Measurements from ENCODE around the gene DDX49. TPM values are rescaled to one million over a fixed set of nuclear protein-coding genes. Genes with fewer than 3 reads are reported as not detected.
"Not testable (repeated sequence)": the region's sequence is repeated elsewhere in the genome, so short reads cannot be mapped to it uniquely, and the experiment has no call there.

DDX49 gene
- polyA plus RNA-seq, 12 donors: 29.4 to 45.6 (median 34.8) TPM; not detected in 1

DNA sequence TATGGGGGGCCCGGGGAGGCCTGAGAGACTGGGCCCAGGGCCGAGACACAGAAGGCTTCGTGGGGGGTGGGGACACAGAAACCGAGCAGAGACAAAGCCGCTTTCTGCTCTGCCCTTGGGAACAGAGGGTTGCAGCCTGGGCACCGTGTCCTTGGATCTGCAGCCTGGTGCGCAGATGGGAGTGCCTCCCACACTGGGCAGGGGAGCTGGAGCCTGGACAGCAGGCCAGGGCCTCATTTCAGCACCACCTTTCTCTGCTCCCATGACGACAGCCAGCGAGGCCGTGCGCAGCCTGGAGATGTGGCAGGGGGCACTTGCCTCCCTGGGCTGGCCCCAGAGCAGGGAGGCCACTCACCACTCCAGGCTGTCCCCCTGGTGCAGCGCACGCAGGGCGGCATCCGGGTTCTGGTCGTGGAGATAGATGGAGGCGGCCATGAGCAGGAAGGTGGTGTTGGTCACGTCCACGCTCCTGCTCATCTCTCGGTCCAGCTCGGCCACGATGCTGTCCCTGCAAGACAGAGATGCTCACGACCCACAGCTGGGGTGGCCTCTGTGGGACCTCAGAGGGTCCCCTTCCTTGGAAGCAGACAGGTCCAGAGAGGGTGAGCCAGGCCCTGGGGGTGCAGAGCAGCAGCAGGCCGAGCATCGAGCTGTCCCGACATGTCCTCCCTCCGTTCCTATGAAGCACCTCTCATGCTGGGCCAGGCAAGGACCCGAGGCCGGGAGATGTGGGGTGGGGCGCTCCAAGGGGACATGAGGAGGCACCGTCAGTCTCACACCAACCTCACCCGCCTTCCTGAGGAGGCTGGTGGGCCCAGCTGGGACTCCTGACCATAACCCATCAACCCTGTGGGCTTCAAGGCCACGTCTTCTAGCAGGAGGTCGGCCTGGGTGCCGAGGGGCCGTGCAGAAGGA is 12.7 kb upstream of the DDX49 start:
- no peak for DNase-seq

DNA sequence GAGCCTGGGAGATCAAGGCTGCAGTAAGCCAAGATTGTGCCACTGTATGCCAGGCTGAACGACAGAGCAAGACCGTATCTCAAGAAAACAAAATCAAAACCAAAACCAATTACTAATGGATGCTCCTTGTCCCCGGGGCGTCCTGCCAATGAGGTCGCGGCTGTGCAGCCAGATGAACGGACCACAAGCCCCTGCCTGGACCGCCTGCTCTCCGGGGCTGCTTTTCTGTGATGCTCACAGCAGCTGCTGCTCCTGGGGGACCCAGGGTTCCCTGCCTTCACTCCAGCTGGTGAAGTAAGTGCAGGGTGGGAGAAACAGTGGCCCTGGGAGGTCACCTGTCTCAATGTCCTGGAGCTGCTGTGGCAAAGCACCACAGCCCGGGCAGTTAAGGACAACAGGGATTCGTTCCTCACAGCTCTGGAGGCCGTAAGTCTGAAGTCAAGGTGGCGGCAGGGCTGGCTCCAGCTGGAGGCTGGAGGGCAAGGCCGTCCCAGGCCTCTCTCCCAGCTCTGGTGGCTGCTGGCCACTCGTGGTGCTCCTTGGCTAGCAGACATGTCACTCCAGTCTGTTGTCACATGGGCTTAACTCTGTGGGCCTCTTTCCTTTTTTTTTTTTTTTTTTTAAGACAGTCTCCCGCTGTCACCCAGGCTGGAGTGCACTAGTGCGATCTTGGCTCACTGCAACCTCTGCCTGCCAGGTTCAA is 10.4 kb upstream of the DDX49 start:
- DNase-seq: no peak

DNA sequence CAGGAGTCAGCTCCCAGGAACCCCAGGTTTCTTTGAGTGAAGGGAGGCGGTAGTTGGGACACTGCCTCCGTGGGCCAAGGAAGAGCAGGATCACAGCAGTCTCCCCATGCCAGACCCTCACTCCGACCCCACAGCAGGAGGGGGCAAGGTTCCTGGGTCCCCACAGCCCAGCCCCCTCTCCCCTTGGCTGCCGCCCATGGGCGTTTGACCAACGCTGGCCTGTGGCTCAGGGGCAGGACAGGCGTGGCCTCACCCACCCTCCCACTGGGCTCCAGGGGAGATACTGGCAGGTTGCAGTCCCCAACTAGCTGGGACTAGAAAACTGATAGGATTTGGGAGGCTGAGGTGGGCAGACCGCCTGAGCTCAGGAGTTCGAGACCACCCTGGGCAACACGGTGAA is 9.5 kb upstream of the DDX49 start:
- DNase-seq: no peak

DNA sequence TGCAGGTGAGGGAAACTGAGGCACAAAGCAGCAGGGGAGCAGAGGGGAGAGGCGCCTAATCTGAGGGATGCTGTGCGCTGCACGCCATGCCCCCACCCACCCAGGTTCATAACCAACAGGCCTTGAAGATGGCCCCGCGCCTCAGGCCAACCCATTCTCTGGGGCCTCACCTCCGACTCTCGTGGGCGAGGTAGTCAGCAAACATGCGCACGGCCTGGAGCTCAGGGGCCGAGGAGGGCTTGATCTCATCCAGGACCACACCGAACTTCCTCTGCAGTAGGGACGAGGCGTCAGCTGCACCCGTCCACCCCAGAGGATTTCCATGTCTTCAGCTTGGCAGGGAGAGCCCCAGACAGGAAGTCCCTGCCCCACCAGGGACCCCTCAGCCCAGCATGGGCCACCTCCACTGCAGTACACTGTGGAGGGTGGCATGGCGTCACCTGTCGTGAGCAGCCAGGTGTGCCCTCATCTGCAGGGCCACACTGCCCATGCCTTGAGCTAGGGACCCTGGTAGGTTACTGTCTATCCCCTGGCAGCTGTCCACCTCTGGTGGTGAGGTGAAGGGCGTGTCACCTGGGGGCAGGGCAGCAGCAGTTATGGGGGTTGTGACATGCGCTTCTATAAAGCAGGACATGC is 8.6 kb upstream of the DDX49 start:
- DNase-seq: no peak

DNA sequence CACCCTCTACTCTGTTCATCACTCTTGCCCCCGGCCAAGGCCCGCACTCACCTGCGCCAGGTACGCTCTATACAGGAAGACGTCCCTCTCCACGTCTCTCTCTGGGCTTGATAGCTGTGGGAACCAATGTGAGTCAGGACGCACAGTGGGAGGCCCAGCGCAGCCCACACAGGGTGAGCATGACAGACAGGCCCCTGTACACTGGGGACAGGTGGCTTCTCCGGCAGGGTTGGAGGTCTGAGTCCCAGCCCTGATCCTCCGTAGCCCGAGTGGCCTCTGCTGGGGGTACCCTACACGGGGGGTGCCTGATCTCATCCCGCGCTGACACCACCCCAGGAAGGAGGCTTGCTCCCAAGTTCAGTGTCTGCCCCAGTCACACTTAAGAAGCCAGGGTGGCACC is 6.6 kb upstream of the DDX49 start:
- DNase-seq: no peak

DNA sequence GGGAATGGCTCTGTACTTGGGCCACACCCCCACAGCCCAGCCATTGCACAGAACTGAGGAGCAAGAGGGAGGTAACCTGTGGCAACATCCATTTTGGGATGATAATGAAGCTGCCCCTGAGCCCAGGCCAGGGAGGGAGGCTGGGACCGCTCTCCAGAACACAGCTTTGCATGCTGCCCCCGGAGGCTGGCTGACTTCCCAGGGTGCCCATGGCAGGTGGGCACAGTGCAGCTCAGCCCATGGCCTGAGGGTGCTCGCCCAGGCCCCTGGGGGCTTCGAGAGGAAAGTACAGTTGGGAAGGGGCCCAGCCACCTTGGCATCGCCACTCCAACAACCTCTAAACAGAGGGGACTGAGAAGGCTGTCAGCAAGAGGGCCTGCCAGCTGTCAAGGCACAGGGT is 6.0 kb upstream of the DDX49 start:
- DNase-seq: no peak

DNA sequence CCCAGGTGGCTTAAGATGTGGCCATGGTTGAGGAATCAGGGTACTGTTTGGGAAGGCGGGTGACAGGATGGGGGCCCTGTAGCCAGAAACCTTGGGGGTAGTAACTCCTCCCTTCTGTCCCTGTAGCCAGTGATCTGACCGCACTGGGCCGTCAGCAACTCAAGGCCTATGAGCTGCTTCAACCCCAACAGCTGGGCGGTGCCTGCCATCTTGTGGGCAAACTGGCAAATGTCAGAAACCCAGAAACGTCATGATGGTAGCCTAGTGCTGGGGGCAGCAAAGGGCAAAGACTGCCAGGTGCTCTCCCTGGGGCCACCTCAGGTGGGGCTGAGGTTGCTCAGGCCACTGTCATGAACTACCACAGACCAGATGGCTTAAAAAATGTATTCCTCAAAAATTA is 3.9 kb upstream of the DDX49 start:
- no peak for DNase-seq

DNA sequence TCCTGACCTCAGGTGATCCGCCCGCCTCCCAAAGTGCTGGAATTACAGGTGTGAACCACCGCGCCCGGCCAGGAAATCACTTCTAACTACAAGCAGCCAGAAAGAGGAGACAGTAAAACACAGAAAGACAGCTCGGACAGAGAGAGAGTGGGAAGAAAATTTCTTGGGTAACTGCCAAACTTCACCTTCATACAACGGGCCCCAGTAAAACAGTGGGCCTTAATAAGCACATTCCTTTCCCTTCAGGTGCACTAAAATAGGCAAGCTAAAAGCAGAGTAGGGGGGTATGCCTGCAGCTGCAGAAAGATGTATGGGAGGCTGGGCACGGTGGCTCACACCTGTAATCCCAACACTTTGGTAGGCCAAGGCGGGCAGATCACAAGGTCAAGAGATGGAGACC is 1.9 kb upstream of the DDX49 start:
- not testable (repeated sequence) for DNase-seq

DNA sequence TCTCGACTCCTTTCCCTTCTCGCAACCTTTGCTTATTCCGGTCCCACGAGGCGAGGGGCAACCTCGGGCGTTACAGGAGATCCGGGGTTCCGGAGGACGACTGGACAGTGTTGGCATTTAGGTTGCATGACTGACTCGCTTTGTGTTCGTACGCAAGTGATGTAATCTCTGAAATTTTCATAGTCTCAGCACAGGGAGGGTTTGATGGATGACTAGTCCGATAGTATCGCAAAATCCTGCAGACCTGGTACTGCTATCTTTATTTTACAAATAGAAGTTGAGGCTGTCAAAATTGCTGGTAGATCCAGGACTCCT is 342 bp downstream of the DDX49 start:
- no peak for DNase-seq

DNA sequence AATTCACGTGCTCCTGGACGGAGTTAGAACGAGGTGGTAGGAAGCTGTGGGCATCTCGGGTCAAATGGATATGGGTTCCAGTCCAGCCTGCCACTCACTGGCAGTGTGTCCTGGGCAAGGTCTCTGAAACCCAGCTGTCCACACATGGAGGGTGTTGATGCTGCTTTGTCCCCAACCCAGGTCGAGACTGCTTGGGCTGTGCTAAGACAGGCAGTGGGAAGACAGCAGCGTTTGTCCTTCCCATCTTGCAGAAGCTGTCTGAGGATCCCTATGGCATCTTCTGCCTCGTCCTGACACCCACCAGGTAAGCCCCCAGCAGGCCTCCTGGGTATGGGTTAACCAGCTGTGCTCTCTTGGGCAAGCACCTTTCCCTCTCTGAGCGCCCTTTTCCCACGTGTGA is 885 bp downstream of the DDX49 start:
- DNase-seq: no peak

DNA sequence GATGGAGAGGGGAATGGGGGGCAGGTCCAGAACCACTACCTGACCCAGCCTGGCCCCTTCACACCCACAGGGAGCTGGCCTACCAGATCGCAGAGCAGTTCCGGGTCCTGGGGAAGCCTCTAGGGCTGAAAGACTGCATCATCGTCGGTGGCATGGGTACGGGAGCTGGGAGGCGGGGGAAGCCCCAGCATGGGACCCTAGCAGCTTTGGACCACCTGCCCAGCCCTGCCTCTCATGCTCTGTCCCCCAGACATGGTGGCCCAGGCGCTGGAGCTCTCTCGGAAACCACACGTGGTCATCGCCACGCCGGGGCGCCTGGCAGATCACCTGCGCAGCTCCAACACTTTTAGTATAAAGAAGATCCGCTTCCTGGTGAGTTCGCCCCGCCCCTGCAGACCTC is 2.1 kb downstream of the DDX49 start:
- DNase-seq: no peak

DNA sequence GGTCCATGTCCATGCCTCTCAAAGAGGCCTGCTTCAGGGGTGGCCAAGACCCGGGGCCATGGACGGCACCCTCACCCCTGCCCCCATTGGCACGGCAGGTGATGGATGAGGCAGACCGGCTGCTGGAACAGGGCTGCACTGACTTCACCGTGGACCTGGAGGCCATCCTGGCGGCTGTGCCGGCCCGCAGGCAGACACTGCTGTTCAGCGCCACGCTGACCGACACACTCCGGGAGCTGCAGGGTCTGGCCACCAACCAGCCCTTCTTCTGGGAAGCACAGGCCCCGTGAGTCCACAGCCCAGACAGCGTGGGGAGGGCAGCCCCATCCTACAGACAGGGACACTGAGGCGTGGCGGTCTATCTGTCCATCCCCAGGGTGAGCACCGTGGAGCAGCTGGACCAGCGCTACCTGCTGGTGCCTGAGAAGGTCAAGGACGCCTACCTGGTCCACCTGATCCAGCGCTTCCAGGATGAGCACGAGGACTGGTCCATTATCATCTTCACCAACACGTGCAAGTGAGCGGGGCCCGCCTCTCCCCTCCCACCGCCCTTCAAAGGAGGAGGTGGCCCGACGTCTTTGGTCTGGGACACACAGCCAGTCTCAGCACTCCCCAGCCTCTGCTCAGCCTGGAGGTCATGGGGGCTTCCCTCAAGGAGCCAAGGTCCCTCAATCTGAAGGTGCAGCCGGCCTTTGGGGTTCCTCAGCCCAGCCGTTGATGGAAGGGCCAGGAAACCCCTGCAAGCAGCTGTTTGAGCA is 2.9 kb downstream of the DDX49 start:
- DNase-seq: no peak

DNA sequence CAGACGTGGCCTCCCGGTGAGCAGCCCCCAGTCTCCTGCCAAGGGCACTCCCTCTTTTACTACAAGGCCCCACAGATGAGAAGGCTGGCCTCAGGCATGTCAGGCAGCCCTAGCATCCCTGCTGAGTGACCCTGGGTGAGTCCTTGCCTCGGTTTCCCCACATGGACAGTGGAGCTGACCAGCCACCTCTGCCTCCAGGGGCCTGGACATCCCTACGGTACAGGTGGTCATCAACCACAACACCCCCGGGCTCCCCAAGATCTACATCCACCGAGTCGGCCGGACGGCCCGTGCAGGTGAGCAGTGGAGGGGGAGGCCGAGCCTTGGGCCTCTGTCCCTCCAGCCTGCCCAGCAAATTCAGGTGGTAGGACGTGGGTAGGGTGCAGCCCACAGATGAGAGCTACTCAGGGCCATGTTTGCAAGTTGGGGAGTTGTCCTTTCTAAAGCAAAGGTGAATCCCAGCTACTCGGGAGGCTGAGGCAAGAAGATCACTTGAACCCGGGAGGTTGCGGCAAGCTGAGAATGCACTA is 5.2 kb downstream of the DDX49 start:
- no peak for DNase-seq

DNA sequence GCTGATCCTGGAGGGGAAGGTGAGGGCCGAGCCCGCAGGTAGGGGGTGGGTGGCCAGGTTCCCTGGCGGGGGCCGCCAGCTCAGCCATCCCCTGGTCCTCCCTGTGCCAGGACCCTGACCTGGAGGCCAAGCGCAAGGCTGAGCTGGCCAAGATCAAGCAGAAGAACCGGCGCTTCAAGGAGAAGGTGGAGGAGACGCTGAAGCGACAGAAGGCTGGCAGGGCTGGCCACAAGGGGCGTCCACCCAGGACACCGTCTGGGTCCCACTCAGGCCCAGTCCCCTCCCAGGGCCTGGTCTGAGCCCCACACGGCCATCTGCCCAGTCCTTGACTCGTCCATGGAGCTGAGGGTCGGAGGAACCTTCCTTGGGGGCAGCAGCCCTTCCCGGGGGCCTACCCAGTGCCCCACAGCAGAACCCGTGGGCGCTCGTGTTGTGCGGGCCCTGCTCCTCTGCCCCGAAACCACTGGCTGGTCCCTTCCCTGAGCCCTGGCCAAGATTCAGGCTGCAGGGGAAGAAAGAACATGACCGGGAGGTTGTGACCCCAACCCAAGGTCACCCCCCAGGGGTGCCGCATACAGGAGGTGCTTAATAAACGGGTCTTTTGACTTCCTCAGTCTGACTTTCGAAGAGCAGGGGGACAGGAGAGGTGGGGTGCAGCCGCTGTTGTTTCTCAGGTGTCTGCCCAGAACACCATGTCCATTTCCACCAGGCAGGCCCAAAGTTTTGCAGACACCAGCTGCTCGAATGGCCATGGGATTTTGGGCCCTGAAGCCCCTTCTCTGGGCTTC is 8.7 kb downstream of the DDX49 start:
- no peak for DNase-seq

DNA sequence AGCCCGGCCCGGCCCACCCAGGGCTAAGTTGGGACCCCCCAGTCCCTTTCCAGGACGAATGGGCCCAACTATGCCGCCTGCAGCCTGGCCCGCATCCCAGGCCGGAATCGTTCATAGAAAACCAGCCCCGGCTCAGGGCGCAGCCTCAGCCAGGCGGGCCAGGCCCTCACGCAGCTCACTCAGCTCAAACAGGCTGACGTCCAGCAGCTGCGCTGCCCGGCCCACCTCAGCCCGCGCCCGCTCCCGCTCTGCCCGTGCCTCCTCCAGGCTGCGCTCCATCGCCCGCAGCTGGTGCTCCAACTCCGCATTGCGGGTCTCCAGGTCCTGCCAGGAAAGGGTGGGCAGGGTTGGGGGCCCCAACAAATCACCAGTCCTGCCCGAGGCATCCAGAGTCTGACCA is 9.8 kb downstream of the DDX49 start:
- DNase-seq: no peak

DNA sequence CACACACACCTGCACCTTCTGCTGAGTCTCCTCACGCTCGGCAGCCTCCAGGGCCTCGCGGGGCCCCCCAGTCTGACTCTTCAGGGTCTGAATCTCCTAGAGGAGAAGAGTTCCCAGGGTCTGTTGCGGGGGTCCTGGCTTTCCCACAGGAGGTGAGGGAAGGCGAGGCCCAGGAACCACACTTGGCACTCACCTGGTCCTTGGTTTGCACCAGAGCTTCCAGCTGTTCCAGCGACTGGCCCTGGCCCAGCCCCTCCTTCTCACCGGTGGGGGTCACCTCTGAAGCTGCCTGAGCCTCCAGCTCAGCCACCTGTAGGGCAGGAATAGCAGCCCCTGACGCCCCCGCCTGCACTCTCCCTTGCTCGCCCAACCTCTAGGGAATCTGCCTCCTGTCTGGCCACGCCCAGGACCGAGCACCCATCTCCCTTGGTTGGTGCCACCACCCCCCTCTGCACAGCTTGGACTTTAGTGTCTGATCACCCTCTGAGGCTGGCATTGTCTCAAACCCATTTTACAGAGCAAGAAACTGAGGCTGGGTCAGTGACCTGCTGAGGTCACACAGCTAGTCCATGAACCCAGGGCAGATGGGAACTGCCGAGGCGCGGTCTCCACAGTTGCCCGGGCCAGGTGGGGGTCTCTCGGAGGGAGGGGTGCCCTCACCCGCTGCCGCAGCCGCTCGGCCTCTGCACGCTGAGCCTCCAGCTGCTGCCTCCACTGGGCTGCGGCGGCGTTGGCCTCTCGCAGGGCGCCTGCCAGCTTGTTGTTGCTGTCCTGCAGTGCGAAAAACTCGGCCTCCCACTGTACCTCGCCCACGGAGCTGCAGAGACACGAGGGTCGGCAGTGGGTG is 12.0 kb downstream of the DDX49 start:
- no peak for DNase-seq

DNA sequence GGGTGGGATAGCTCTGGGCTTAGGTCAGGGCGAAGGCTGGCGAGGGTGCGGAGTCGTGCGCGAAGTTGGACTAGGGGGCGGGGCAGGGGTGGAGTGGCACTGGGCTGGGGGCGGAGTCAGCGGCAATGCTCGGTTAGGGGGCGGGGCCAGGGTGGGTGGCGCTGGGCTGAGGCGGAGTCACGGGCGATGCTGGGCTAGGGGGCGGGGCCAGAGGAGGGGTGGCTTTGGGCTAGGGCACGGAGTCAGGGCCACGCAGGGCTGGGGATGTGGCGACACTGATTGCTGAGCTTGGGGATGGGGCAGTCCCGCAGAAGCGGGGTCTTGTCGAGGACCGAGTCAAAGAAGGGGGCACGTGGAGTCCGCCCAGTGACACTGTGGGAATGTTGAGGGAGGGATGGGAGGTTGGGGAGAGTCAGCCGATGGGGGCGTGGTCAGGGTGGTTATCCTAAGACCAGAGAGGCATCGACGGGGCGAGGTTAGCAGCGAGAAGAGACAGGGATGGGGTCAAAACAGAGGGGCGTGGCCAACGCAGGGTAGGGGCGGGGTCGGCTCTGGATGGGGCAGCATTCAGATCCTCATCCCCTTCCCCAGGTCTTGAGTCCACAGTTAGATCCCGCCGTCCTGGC is 12.8 kb downstream of the DDX49 start:
- peak; percentile 46 for DNase-seq

DNA sequence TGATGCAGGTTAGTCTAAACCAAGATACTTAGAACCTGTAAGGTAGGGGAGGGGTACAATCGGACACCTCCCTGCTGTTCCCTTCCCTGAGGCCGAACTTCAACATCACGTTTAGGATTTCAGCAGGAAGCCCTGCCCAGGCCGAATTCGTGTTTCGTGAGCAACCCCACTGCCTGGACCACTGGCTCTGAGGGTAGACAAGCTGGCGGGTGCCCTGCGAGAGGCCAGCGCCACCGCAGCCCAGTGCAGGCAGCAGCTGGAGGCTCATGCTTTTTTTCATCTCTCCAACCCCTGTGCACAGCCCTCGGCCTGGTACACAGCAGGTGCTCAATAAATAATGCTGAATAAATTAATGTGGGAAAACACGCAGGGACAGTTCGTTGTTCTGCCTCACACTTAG is 13.8 kb downstream of the DDX49 start:
- DNase-seq: no peak

DNA sequence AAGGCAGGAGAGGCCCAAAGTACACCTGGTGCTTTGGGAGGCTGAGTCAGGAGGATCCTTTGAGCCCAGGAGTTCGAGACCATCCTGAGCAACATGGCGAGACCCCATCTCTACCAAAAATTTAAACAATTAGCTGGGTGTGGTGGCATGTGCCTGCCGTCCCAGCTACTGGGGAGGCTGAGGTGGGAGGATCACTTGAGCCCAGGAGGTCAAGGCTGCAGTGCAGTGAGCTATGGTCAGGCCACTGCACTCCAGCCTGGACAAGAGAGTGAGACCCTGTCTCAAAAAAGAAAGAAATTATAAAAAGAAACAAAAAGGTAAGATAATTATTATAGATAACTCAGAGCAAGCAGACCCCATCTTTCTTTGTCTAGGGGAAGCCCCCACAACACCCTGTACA is 19.6 kb downstream of the DDX49 start:
- DNase-seq: no peak
